ENCODE data around the gene RPL36AL. TPM values are rescaled to one million over a fixed set of nuclear protein-coding genes. Genes with fewer than 3 reads are reported as not detected.
A peak's percentile ranks its signal among the peaks of the same experiment; 100 is the strongest.
"Not testable (repeated sequence)": the region's sequence is repeated elsewhere in the genome, so short reads cannot be mapped to it uniquely, and the experiment has no call there.

RPL36AL gene
- total RNA-seq, 2 experiments from 2014 or later = 250 to 266 TPM

- peaks cover 40% of the 10 kb centered on the region for H3K4me1 Mint-ChIP-seq (ENCODE audit: low read depth)
- peak within 1 kb of the TSS; percentile 87 for H3K4me3 Mint-ChIP-seq
- peaks cover 51% of the 10 kb centered on the region for H3K36me3 Mint-ChIP-seq (ENCODE audit: low read depth)
- no peaks in the 10 kb centered on the region for H3K9me3 Mint-ChIP-seq
- peak; percentile 99 for DNase-seq
- intact Hi-C loops (cut with micrococcal nuclease) = loop anchor here (1.0 to 5.0 kb wide), 15 partner anchors 12 to 1509 kb away; partner anchors contain the start of genes ARF6, DMAC2L, KLHDC2 and L2HGDH
- H3K27me3 Mint-ChIP-seq (ENCODE audit: low read depth) = peaks cover 3% of the 10 kb centered on the region
- CTCF ChIA-PET = interaction anchor here (0.6 to 3.8 kb wide), 10 partner anchors 9 to 245 kb away, joined by 3 to 33 read pairs (median 5); partner anchors contain the start of genes LRR1, MGAT2 and RPL36AL
- peak within 1 kb of the TSS; percentile 98 for H3K27ac Mint-ChIP-seq
These were observed 34.4 kb downstream of the RPL36AL start, which contains the start of gene RPS29 for GRCh38 chr14:49585803-49586672. TSS of gene RPS29 (minus strand) at chr14:49586380. CDS start at chr14:49586346, 34 bp downstream.

GRCh38 chr14:49584981-49585640, 35.3 kb downstream of the RPL36AL start:
- intact Hi-C loops (cut with micrococcal nuclease) = loop anchor here (5.0 kb wide), 2 partner anchors 532 to 937 kb away; partner anchors contain the start of gene VCPKMT
- CTCF ChIA-PET = interaction anchor here (0.6 to 3.8 kb wide), 6 partner anchors 10 to 497 kb away, joined by 3 to 33 read pairs (median 4); partner anchors contain the start of genes LRR1, MGAT2, POLE2 and RPL36AL
- H3K27ac Mint-ChIP-seq = peak overlapping the region; percentile 98
- H3K9me3 Mint-ChIP-seq; H3K27me3 Mint-ChIP-seq (ENCODE audit: low read depth): not testable (repeated sequence)
- peak; percentile 35 for DNase-seq
- peaks cover 42% of the 10 kb centered on the region for H3K4me1 Mint-ChIP-seq (ENCODE audit: low read depth)
- H3K36me3 Mint-ChIP-seq (ENCODE audit: low read depth) = peaks cover 54% of the 10 kb centered on the region
- H3K4me3 Mint-ChIP-seq = peak overlapping the region; percentile 87

- CTCF ChIA-PET = no interaction called here
- Mint-ChIP-seq H3K36me3 (ENCODE audit: low read depth) (peaks cover 57% of the 10 kb centered on the region), H3K27ac (peak overlapping the region; percentile 75), H3K4me3 (peak overlapping the region; percentile 87), H3K27me3 (ENCODE audit: low read depth) (peaks cover 3% of the 10 kb centered on the region), H3K9me3 (no peaks in the 10 kb centered on the region), H3K4me1 (ENCODE audit: low read depth) (peaks cover 49% of the 10 kb centered on the region)
- intact Hi-C loops (cut with micrococcal nuclease) = no loop called here
- no peak for DNase-seq
These were observed 36.4 kb downstream of the RPL36AL start for GRCh38 chr14:49584058-49584457.

- H3K36me3 Mint-ChIP-seq (ENCODE audit: low read depth) = peaks cover 59% of the 10 kb centered on the region
These were observed 36.8 kb downstream of the RPL36AL start for GRCh38 chr14:49583629-49584028.

GRCh38 chr14:49582113-49582977, 38.1 kb downstream of the RPL36AL start:
- H3K4me3 Mint-ChIP-seq = no peak overlapping the region
- CTCF ChIA-PET = interaction anchor here (1.3 kb wide), 1 partner anchor 42 kb away, joined by 4 read pairs; no protein-coding TSS in a partner anchor
- H3K36me3 Mint-ChIP-seq (ENCODE audit: low read depth) = peaks cover 67% of the 10 kb centered on the region
- no peak for DNase-seq
- intact Hi-C loops (cut with micrococcal nuclease) = no loop called here
- peaks cover 59% of the 10 kb centered on the region for H3K4me1 Mint-ChIP-seq (ENCODE audit: low read depth)
- H3K27ac Mint-ChIP-seq = peak overlapping the region; percentile 47
- H3K27me3 Mint-ChIP-seq (ENCODE audit: low read depth) = peaks cover 3% of the 10 kb centered on the region
- no peaks in the 10 kb centered on the region for H3K9me3 Mint-ChIP-seq

More at GRCh38 chr14:49583629-49584028, 36.8 kb downstream of the RPL36AL start:
- no peak for DNase-seq
- H3K27ac Mint-ChIP-seq = peak overlapping the region; percentile 75
- peaks cover 3% of the 10 kb centered on the region for H3K27me3 Mint-ChIP-seq (ENCODE audit: low read depth)
- H3K4me3 Mint-ChIP-seq = peak overlapping the region; percentile 87
- CTCF ChIA-PET = interaction anchor here (1.3 kb wide), 1 partner anchor 41 kb away, joined by 4 read pairs; no protein-coding TSS in a partner anchor
- H3K4me1 Mint-ChIP-seq (ENCODE audit: low read depth) = peaks cover 52% of the 10 kb centered on the region
- H3K9me3 Mint-ChIP-seq = no peaks in the 10 kb centered on the region
- intact Hi-C loops (cut with micrococcal nuclease) = no loop called here

- H3K27me3 Mint-ChIP-seq (ENCODE audit: low read depth) = peaks cover 3% of the 10 kb centered on the region
- intact Hi-C loops (cut with micrococcal nuclease) = no loop called here
- H3K36me3 Mint-ChIP-seq (ENCODE audit: low read depth) = peaks cover 72% of the 10 kb centered on the region
- DNase-seq = no peak
- CTCF ChIA-PET = interaction anchor here (0.7 kb wide), 1 partner anchor 766 kb away, joined by 4 read pairs; no protein-coding TSS in a partner anchor
- H3K9me3 Mint-ChIP-seq = no peaks in the 10 kb centered on the region
- peaks cover 61% of the 10 kb centered on the region for H3K4me1 Mint-ChIP-seq (ENCODE audit: low read depth)
- peak overlapping the region; percentile 54 for H3K27ac Mint-ChIP-seq
- H3K4me3 Mint-ChIP-seq = no peak overlapping the region
These were observed 39.0 kb downstream of the RPL36AL start for GRCh38 chr14:49581209-49582112.

- no peak for DNase-seq
- CTCF ChIA-PET = interaction anchor here (1.0 to 1.7 kb wide), 2 partner anchors 30 to 118 kb away, joined by 3 to 6 read pairs; no protein-coding TSS in a partner anchor
- intact Hi-C loops (cut with micrococcal nuclease) = no loop called here
- Mint-ChIP-seq H3K27me3 (ENCODE audit: low read depth) (no peaks in the 10 kb centered on the region), H3K4me1 (ENCODE audit: low read depth) (peaks cover 65% of the 10 kb centered on the region), H3K27ac (no peak overlapping the region), H3K9me3 (no peaks in the 10 kb centered on the region), H3K36me3 (ENCODE audit: low read depth) (peaks cover 57% of the 10 kb centered on the region), H3K4me3 (no peak overlapping the region)
These were observed 40.6 kb downstream of the RPL36AL start for GRCh38 chr14:49579841-49580240.

GRCh38 chr14:49578141-49578540, 42.3 kb downstream of the RPL36AL start:
- Mint-ChIP-seq H3K27ac (no peak overlapping the region), H3K36me3 (ENCODE audit: low read depth) (peaks cover 53% of the 10 kb centered on the region), H3K9me3 (no peaks in the 10 kb centered on the region), H3K4me1 (ENCODE audit: low read depth) (peaks cover 61% of the 10 kb centered on the region), H3K27me3 (ENCODE audit: low read depth) (no peaks in the 10 kb centered on the region), H3K4me3 (no peak overlapping the region)
- CTCF ChIA-PET = interaction anchor here (1.7 kb wide), 1 partner anchor 116 kb away, joined by 6 read pairs; no protein-coding TSS in a partner anchor
- intact Hi-C loops (cut with micrococcal nuclease) = no loop called here
- DNase-seq = no peak

- peaks cover 10% of the 10 kb centered on the region for H3K9me3 Mint-ChIP-seq
- no peak for DNase-seq
- no peak overlapping the region for H3K27ac Mint-ChIP-seq
- no peak overlapping the region for H3K4me3 Mint-ChIP-seq
- H3K4me1 Mint-ChIP-seq (ENCODE audit: low read depth) = peaks cover 32% of the 10 kb centered on the region
- CTCF ChIA-PET = no interaction called here
- peaks cover 51% of the 10 kb centered on the region for H3K36me3 Mint-ChIP-seq (ENCODE audit: low read depth)
- intact Hi-C loops (cut with micrococcal nuclease) = no loop called here
- no peaks in the 10 kb centered on the region for H3K27me3 Mint-ChIP-seq (ENCODE audit: low read depth)
These were observed 46.4 kb downstream of the RPL36AL start for GRCh38 chr14:49574038-49574437.

- intact Hi-C loops (cut with micrococcal nuclease) = no loop called here
- H3K9me3 Mint-ChIP-seq = peaks cover 10% of the 10 kb centered on the region
- H3K36me3 Mint-ChIP-seq (ENCODE audit: low read depth) = peaks cover 29% of the 10 kb centered on the region
- CTCF ChIA-PET = interaction anchor here (1.1 kb wide), 1 partner anchor 107 kb away, joined by 3 read pairs; no protein-coding TSS in a partner anchor
- H3K27ac Mint-ChIP-seq = no peak overlapping the region
- no peak overlapping the region for H3K4me3 Mint-ChIP-seq
- H3K27me3 Mint-ChIP-seq (ENCODE audit: low read depth) = no peaks in the 10 kb centered on the region
- H3K4me1 Mint-ChIP-seq (ENCODE audit: low read depth) = peaks cover 6% of the 10 kb centered on the region
- DNase-seq = no peak
These were observed 51.1 kb downstream of the RPL36AL start for GRCh38 chr14:49569281-49569680.
